ENCODE data around the gene RAB41. TPM values are rescaled to one million over a fixed set of nuclear protein-coding genes. Genes with fewer than 3 reads are reported as not detected.

The RAB41 gene
- total RNA-seq, 1 experiment from 2014 or later, result not detected

DNA sequence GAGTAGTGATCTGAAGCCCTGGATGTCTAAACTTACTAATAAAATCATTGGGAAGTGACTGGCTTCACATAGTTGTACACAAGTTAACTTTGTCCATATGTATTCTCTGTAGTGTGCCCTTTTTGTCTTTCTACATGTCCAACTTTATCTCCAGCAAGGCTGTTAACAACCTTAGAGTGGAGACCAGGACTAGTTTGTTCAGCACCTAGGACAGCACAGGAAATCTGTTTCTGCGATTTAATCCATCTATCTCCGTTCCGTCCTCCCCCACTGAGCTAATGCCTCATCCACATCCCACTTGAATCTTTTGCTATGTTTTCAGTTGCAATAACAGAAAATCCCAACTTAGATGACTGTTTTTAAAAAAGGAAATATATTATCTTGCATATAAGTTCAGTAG, 17.2 kb upstream of the RAB41 start:
- no peak for DNase-seq (ENCODE audit: low spot score)
- ChIA-PET POLR2A (no interaction called here), CTCF (no interaction called here)
- H3K27me3 Mint-ChIP-seq (ENCODE audit: low read depth), result no peaks in the 10 kb centered on the region
- H3K4me1 Mint-ChIP-seq, result peaks cover 10% of the 10 kb centered on the region; the same call in 1 of the 2 replicates
- H3K27ac Mint-ChIP-seq, result no peak overlapping the region
- H3K36me3 Mint-ChIP-seq, result no peaks in the 10 kb centered on the region
- TF ChIP-seq, protein P1, sequence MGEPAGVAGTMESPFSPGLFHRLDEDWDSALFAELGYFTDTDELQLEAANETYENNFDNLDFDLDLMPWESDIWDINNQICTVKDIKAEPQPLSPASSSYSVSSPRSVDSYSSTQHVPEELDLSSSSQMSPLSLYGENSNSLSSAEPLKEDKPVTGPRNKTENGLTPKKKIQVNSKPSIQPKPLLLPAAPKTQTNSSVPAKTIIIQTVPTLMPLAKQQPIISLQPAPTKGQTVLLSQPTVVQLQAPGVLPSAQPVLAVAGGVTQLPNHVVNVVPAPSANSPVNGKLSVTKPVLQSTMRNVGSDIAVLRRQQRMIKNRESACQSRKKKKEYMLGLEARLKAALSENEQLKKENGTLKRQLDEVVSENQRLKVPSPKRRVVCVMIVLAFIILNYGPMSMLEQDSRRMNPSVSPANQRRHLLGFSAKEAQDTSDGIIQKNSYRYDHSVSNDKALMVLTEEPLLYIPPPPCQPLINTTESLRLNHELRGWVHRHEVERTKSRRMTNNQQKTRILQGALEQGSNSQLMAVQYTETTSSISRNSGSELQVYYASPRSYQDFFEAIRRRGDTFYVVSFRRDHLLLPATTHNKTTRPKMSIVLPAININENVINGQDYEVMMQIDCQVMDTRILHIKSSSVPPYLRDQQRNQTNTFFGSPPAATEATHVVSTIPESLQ (CRISPR knock-in tag; IDR thresholded peaks at IDR 0.05), result no peak
- no peak for TF ChIP-seq RORB (CRISPR knock-in tag; IDR thresholded peaks at IDR 0.05)
- TF ChIP-seq, protein P2, sequence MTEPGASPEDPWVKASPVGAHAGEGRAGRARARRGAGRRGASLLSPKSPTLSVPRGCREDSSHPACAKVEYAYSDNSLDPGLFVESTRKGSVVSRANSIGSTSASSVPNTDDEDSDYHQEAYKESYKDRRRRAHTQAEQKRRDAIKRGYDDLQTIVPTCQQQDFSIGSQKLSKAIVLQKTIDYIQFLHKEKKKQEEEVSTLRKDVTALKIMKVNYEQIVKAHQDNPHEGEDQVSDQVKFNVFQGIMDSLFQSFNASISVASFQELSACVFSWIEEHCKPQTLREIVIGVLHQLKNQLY (CRISPR knock-in tag; IDR thresholded peaks at IDR 0.05), result no peak
- no peak for TF ChIP-seq ESRRA (CRISPR knock-in tag; IDR thresholded peaks at IDR 0.05; ENCODE audit: borderline replicate concordance)
- TF ChIP-seq, protein P3, sequence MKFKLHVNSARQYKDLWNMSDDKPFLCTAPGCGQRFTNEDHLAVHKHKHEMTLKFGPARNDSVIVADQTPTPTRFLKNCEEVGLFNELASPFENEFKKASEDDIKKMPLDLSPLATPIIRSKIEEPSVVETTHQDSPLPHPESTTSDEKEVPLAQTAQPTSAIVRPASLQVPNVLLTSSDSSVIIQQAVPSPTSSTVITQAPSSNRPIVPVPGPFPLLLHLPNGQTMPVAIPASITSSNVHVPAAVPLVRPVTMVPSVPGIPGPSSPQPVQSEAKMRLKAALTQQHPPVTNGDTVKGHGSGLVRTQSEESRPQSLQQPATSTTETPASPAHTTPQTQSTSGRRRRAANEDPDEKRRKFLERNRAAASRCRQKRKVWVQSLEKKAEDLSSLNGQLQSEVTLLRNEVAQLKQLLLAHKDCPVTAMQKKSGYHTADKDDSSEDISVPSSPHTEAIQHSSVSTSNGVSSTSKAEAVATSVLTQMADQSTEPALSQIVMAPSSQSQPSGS (CRISPR knock-in tag; IDR thresholded peaks at IDR 0.05; ENCODE audit: borderline replicate concordance, low read depth), result no peak
- no peak for TF ChIP-seq FOXP1 (CRISPR knock-in tag; IDR thresholded peaks at IDR 0.05; ENCODE audit: borderline replicate concordance)
- peaks cover 6% of the 10 kb centered on the region; the same call in 1 of the 2 replicates for H3K9me3 Mint-ChIP-seq
- no peak for ATAC-seq
- H3K4me3 Mint-ChIP-seq, result no peak overlapping the region

DNA sequence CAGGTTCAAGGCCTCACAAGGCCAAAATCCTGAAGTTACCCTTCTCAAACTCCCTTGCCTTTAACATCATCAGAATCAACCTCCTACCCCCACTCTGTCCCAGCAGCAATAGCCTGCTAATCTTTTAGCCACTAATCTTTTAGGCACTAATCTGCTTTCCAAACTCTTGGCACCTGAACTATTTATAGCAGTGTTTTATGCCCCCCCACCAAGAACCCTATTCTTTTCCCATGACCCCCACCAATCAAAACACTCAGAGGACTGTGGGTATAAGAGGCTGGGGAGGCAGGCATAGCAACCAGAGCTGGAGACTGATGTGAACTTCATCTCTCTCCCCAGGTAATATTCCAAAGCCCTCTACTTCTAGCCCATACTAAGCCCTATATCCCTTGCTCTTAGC, 13.9 kb upstream of the RAB41 start, which contains the start of gene ARR3:
Gene ARR3, plus strand, starts transcription at position 301 of the 400 bp plus-strand sequence. CDS start 1,052 bp downstream, outside the sequence.
- H3K27ac Mint-ChIP-seq, result no peak within 1 kb of the TSS
- POLR2A ChIA-PET, result no interaction called here
- peaks cover 8% of the 10 kb centered on the region; the same call in 1 of the 2 replicates for H3K4me1 Mint-ChIP-seq
- H3K27me3 Mint-ChIP-seq (ENCODE audit: low read depth), result peaks cover 4% of the 10 kb centered on the region
- no peak within 1 kb of the TSS for H3K4me3 Mint-ChIP-seq
- DNase-seq (ENCODE audit: low spot score) (no peak), ATAC-seq (no peak)
- CTCF ChIA-PET, result interaction anchor here (1.6 kb wide), 1 partner anchor 135 kb away, joined by 4 read pairs; the partner anchor contains the start of gene IGBP1
- no peaks in the 10 kb centered on the region for H3K36me3 Mint-ChIP-seq
- H3K9me3 Mint-ChIP-seq, result peaks cover 6% of the 10 kb centered on the region; the same call in 1 of the 2 replicates
- no peak for TF ChIP-seq NFATC4 (CRISPR knock-in tag; IDR thresholded peaks at IDR 0.05)
- no peak for TF ChIP-seq ZNF671 (CRISPR knock-in tag; IDR thresholded peaks at IDR 0.05)
- TF ChIP-seq, protein P4, sequence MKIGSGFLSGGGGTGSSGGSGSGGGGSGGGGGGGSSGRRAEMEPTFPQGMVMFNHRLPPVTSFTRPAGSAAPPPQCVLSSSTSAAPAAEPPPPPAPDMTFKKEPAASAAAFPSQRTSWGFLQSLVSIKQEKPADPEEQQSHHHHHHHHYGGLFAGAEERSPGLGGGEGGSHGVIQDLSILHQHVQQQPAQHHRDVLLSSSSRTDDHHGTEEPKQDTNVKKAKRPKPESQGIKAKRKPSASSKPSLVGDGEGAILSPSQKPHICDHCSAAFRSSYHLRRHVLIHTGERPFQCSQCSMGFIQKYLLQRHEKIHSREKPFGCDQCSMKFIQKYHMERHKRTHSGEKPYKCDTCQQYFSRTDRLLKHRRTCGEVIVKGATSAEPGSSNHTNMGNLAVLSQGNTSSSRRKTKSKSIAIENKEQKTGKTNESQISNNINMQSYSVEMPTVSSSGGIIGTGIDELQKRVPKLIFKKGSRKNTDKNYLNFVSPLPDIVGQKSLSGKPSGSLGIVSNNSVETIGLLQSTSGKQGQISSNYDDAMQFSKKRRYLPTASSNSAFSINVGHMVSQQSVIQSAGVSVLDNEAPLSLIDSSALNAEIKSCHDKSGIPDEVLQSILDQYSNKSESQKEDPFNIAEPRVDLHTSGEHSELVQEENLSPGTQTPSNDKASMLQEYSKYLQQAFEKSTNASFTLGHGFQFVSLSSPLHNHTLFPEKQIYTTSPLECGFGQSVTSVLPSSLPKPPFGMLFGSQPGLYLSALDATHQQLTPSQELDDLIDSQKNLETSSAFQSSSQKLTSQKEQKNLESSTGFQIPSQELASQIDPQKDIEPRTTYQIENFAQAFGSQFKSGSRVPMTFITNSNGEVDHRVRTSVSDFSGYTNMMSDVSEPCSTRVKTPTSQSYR (CRISPR knock-in tag; IDR thresholded peaks at IDR 0.05), result no peak
- TF ChIP-seq, protein P5, sequence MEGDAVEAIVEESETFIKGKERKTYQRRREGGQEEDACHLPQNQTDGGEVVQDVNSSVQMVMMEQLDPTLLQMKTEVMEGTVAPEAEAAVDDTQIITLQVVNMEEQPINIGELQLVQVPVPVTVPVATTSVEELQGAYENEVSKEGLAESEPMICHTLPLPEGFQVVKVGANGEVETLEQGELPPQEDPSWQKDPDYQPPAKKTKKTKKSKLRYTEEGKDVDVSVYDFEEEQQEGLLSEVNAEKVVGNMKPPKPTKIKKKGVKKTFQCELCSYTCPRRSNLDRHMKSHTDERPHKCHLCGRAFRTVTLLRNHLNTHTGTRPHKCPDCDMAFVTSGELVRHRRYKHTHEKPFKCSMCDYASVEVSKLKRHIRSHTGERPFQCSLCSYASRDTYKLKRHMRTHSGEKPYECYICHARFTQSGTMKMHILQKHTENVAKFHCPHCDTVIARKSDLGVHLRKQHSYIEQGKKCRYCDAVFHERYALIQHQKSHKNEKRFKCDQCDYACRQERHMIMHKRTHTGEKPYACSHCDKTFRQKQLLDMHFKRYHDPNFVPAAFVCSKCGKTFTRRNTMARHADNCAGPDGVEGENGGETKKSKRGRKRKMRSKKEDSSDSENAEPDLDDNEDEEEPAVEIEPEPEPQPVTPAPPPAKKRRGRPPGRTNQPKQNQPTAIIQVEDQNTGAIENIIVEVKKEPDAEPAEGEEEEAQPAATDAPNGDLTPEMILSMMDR (IDR thresholded peaks at IDR 0.05), result no peak
- no peak for TF ChIP-seq ESRRA (CRISPR knock-in tag; IDR thresholded peaks at IDR 0.05; ENCODE audit: borderline replicate concordance)
- no peak for TF ChIP-seq PRRX2 (CRISPR knock-in tag; IDR thresholded peaks at IDR 0.05)
- no peak for TF ChIP-seq NR2C2 (CRISPR knock-in tag; IDR thresholded peaks at IDR 0.05)
- TF ChIP-seq, protein P6, sequence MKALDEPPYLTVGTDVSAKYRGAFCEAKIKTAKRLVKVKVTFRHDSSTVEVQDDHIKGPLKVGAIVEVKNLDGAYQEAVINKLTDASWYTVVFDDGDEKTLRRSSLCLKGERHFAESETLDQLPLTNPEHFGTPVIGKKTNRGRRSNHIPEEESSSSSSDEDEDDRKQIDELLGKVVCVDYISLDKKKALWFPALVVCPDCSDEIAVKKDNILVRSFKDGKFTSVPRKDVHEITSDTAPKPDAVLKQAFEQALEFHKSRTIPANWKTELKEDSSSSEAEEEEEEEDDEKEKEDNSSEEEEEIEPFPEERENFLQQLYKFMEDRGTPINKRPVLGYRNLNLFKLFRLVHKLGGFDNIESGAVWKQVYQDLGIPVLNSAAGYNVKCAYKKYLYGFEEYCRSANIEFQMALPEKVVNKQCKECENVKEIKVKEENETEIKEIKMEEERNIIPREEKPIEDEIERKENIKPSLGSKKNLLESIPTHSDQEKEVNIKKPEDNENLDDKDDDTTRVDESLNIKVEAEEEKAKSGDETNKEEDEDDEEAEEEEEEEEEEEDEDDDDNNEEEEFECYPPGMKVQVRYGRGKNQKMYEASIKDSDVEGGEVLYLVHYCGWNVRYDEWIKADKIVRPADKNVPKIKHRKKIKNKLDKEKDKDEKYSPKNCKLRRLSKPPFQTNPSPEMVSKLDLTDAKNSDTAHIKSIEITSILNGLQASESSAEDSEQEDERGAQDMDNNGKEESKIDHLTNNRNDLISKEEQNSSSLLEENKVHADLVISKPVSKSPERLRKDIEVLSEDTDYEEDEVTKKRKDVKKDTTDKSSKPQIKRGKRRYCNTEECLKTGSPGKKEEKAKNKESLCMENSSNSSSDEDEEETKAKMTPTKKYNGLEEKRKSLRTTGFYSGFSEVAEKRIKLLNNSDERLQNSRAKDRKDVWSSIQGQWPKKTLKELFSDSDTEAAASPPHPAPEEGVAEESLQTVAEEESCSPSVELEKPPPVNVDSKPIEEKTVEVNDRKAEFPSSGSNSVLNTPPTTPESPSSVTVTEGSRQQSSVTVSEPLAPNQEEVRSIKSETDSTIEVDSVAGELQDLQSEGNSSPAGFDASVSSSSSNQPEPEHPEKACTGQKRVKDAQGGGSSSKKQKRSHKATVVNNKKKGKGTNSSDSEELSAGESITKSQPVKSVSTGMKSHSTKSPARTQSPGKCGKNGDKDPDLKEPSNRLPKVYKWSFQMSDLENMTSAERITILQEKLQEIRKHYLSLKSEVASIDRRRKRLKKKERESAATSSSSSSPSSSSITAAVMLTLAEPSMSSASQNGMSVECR (CRISPR knock-in tag; IDR thresholded peaks at IDR 0.05; ENCODE audit: borderline replicate concordance), result no peak
- no peak for TF ChIP-seq FOXP1 (CRISPR knock-in tag; IDR thresholded peaks at IDR 0.05; ENCODE audit: borderline replicate concordance)
- TF ChIP-seq, protein P1 (CRISPR knock-in tag; IDR thresholded peaks at IDR 0.05), result no peak
- no peak for TF ChIP-seq GTF2I (CRISPR knock-in tag; conservative IDR thresholded peaks at IDR 0.05)
- TF ChIP-seq, protein P7, sequence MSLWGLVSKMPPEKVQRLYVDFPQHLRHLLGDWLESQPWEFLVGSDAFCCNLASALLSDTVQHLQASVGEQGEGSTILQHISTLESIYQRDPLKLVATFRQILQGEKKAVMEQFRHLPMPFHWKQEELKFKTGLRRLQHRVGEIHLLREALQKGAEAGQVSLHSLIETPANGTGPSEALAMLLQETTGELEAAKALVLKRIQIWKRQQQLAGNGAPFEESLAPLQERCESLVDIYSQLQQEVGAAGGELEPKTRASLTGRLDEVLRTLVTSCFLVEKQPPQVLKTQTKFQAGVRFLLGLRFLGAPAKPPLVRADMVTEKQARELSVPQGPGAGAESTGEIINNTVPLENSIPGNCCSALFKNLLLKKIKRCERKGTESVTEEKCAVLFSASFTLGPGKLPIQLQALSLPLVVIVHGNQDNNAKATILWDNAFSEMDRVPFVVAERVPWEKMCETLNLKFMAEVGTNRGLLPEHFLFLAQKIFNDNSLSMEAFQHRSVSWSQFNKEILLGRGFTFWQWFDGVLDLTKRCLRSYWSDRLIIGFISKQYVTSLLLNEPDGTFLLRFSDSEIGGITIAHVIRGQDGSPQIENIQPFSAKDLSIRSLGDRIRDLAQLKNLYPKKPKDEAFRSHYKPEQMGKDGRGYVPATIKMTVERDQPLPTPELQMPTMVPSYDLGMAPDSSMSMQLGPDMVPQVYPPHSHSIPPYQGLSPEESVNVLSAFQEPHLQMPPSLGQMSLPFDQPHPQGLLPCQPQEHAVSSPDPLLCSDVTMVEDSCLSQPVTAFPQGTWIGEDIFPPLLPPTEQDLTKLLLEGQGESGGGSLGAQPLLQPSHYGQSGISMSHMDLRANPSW (CRISPR knock-in tag; conservative IDR thresholded peaks at IDR 0.05; ENCODE audit: low read depth), result no peak
- no peak for TF ChIP-seq HMGA2 (CRISPR knock-in tag; IDR thresholded peaks at IDR 0.05)

All from WTC11 (cell line).